Measurements from ENCODE around the gene UCN.

DNA sequence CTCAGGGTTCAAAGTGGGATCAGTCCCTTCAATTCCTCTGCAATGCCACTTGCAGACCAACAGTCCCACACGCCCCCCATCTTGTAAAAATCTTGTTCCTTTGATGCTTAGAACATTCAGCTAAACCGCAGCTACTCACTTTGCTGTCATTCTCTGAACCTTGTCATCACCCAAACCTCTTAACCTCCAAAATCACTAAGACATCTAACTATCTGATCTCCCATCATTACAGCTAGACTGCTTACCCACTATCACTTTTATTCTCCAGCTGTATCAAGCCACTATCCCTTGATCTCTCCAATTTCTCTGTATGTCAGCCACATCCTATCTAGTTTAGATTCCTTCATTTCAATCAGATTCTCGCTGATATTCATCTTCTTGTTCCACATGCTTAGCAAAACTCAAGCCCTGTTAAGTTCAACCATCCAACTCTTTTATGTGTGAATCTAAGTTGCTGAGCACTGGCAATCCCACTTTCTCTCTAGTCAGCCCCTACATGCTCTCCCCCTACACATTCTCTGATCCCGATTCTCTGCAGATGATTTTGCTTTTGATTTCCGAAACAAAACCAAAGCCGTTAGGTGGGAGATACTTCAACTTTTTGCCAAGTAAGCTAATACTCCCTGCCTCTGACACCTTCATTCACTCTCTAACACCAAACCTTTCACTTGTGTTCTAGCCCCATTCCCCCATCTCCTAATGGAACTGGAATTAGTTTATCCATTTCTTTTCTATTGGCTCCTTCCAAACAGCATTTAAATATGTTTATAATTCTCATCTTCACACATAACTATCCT, 43.8 kb upstream of the UCN start:
- TF ChIP-seq SP1 (IDR thresholded peaks at IDR 0.05; ENCODE audit: low read depth, low read length) (no peak), TAF1 (IDR thresholded peaks at IDR 0.05; ENCODE audit: borderline replicate concordance, low read depth, low read length) (no peak), POU2F2 (IDR thresholded peaks at IDR 0.05; ENCODE audit: borderline replicate concordance, low read depth, low read length) (no peak), ZNF274 (IDR thresholded peaks at IDR 0.05; ENCODE audit: insufficient read depth, insufficient read length) (no peak), ZNF384 (IDR thresholded peaks at IDR 0.05; ENCODE audit: borderline replicate concordance, low read depth, low read length) (no peak), RELA (IDR thresholded peaks at IDR 0.05; ENCODE audit: borderline replicate concordance, partially characterized antibody) (no peak), NRF1 (conservative IDR thresholded peaks at IDR 0.05; ENCODE audit: low read depth, low read length) (no peak), EED (IDR thresholded peaks at IDR 0.05; ENCODE audit: low read depth) (no peak), CHD2 (IDR thresholded peaks at IDR 0.05; ENCODE audit: borderline replicate concordance, low read depth, low read length) (no peak), JUND (IDR thresholded peaks at IDR 0.05; ENCODE audit: low read depth, low read length) (no peak), POLR2A (IDR thresholded peaks at IDR 0.05; ENCODE audit: low read depth, low read length) (no peak)
- TF ChIP-seq, protein P1, sequence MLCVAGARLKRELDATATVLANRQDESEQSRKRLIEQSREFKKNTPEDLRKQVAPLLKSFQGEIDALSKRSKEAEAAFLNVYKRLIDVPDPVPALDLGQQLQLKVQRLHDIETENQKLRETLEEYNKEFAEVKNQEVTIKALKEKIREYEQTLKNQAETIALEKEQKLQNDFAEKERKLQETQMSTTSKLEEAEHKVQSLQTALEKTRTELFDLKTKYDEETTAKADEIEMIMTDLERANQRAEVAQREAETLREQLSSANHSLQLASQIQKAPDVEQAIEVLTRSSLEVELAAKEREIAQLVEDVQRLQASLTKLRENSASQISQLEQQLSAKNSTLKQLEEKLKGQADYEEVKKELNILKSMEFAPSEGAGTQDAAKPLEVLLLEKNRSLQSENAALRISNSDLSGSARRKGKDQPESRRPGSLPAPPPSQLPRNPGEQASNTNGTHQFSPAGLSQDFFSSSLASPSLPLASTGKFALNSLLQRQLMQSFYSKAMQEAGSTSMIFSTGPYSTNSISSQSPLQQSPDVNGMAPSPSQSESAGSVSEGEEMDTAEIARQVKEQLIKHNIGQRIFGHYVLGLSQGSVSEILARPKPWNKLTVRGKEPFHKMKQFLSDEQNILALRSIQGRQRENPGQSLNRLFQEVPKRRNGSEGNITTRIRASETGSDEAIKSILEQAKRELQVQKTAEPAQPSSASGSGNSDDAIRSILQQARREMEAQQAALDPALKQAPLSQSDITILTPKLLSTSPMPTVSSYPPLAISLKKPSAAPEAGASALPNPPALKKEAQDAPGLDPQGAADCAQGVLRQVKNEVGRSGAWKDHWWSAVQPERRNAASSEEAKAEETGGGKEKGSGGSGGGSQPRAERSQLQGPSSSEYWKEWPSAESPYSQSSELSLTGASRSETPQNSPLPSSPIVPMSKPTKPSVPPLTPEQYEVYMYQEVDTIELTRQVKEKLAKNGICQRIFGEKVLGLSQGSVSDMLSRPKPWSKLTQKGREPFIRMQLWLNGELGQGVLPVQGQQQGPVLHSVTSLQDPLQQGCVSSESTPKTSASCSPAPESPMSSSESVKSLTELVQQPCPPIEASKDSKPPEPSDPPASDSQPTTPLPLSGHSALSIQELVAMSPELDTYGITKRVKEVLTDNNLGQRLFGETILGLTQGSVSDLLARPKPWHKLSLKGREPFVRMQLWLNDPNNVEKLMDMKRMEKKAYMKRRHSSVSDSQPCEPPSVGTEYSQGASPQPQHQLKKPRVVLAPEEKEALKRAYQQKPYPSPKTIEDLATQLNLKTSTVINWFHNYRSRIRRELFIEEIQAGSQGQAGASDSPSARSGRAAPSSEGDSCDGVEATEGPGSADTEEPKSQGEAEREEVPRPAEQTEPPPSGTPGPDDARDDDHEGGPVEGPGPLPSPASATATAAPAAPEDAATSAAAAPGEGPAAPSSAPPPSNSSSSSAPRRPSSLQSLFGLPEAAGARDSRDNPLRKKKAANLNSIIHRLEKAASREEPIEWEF (IDR thresholded peaks at IDR 0.05; ENCODE audit: insufficient replicate concordance, low read depth, low read length) = no peak
- TF ChIP-seq, protein P2, sequence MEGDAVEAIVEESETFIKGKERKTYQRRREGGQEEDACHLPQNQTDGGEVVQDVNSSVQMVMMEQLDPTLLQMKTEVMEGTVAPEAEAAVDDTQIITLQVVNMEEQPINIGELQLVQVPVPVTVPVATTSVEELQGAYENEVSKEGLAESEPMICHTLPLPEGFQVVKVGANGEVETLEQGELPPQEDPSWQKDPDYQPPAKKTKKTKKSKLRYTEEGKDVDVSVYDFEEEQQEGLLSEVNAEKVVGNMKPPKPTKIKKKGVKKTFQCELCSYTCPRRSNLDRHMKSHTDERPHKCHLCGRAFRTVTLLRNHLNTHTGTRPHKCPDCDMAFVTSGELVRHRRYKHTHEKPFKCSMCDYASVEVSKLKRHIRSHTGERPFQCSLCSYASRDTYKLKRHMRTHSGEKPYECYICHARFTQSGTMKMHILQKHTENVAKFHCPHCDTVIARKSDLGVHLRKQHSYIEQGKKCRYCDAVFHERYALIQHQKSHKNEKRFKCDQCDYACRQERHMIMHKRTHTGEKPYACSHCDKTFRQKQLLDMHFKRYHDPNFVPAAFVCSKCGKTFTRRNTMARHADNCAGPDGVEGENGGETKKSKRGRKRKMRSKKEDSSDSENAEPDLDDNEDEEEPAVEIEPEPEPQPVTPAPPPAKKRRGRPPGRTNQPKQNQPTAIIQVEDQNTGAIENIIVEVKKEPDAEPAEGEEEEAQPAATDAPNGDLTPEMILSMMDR (IDR thresholded peaks at IDR 0.05 in 2 of 3, conservative IDR thresholded peaks at IDR 0.05 in 1 of 3; ENCODE audit: control insufficient read depth in 2 of 3, extremely low read depth in 1 of 3, insufficient read depth in 1 of 3, low read depth in 3 of 3, low read length in 3 of 3) = no peak
- TF ChIP-seq, protein P3, sequence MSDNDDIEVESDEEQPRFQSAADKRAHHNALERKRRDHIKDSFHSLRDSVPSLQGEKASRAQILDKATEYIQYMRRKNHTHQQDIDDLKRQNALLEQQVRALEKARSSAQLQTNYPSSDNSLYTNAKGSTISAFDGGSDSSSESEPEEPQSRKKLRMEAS (IDR thresholded peaks at IDR 0.05; ENCODE audit: low read depth, low read length) = no peak

Measured in GM12878 (cell line).